ENCODE data around the gene KCNK10.

The KCNK10 gene

GRCh38 chr14:88168025-88168424 is 155.0 kb downstream of the KCNK10 start:
- Histone ChIP-seq H3K9me3 (ENCODE audit: control insufficient read depth in 1 of 2, low read length in 2 of 2) (no peaks in the 10 kb centered on the region), H3K27me3 (ENCODE audit: control insufficient read depth in 1 of 2, insufficient read depth in 2 of 2, low read length in 2 of 2) (no peaks in the 10 kb centered on the region), H3K4me1 (ENCODE audit: control insufficient read depth in 1 of 2, insufficient read depth in 2 of 2, low read length in 2 of 2) (peaks cover 0 to 9% of the 10 kb centered on the region in 2 donors), H3K4me3 (ENCODE audit: low read depth in 1 of 2, low read length in 2 of 2) (no peak overlapping the region), H3K9ac (ENCODE audit: low read depth in 1 of 2, low read length in 2 of 2) (no peak overlapping the region), H3K36me3 (ENCODE audit: control insufficient read depth in 1 of 2, insufficient read depth in 2 of 2, low read length in 2 of 2) (no peaks in the 10 kb centered on the region), H3K27ac (ENCODE audit: low read depth, low read length) (no peak overlapping the region)

GRCh38 chr14:88166616-88167015 is 156.5 kb downstream of the KCNK10 start:
- Histone ChIP-seq H3K9ac (ENCODE audit: low read depth in 1 of 2, low read length in 2 of 2) (no peak overlapping the region), H3K27ac (ENCODE audit: low read depth, low read length) (no peak overlapping the region), H3K27me3 (ENCODE audit: control insufficient read depth in 1 of 2, insufficient read depth in 2 of 2, low read length in 2 of 2) (no peaks in the 10 kb centered on the region), H3K9me3 (ENCODE audit: control insufficient read depth in 1 of 2, low read length in 2 of 2) (no peaks in the 10 kb centered on the region), H3K4me3 (ENCODE audit: low read depth in 1 of 2, low read length in 2 of 2) (no peak overlapping the region), H3K36me3 (ENCODE audit: control insufficient read depth in 1 of 2, insufficient read depth in 2 of 2, low read length in 2 of 2) (no peaks in the 10 kb centered on the region), H3K4me1 (ENCODE audit: control insufficient read depth in 1 of 2, insufficient read depth in 2 of 2, low read length in 2 of 2) (peaks cover 0 to 9% of the 10 kb centered on the region in 2 donors)

GRCh38 chr14:88164906-88165534 is 158.0 kb downstream of the KCNK10 start:
- Histone ChIP-seq H3K9me3 (ENCODE audit: control insufficient read depth in 1 of 2, low read length in 2 of 2) (no peaks in the 10 kb centered on the region), H3K9ac (ENCODE audit: low read depth in 1 of 2, low read length in 2 of 2) (no peak overlapping the region), H3K36me3 (ENCODE audit: control insufficient read depth in 1 of 2, insufficient read depth in 2 of 2, low read length in 2 of 2) (no peaks in the 10 kb centered on the region), H3K27me3 (ENCODE audit: control insufficient read depth in 1 of 2, insufficient read depth in 2 of 2, low read length in 2 of 2) (no peaks in the 10 kb centered on the region), H3K4me3 (ENCODE audit: low read depth in 1 of 2, low read length in 2 of 2) (no peak overlapping the region), H3K4me1 (ENCODE audit: control insufficient read depth in 1 of 2, insufficient read depth in 2 of 2, low read length in 2 of 2) (peaks cover 0 to 9% of the 10 kb centered on the region in 2 donors), H3K27ac (ENCODE audit: low read depth, low read length) (no peak overlapping the region)

GRCh38 chr14:88163731-88164255 is 159.3 kb downstream of the KCNK10 start:
- H3K36me3 ChIP-seq (ENCODE audit: control insufficient read depth in 1 of 2, insufficient read depth in 2 of 2, low read length in 2 of 2): no peaks in the 10 kb centered on the region
- H3K27me3 ChIP-seq (ENCODE audit: control insufficient read depth in 1 of 2, insufficient read depth in 2 of 2, low read length in 2 of 2): no peaks in the 10 kb centered on the region
- no peak overlapping the region for H3K27ac ChIP-seq (ENCODE audit: low read depth, low read length)
- H3K4me1 ChIP-seq (ENCODE audit: control insufficient read depth in 1 of 2, insufficient read depth in 2 of 2, low read length in 2 of 2): peaks cover 0 to 9% of the 10 kb centered on the region in 2 donors
- no peak overlapping the region for H3K9ac ChIP-seq (ENCODE audit: low read depth in 1 of 2, low read length in 2 of 2)
- no peaks in the 10 kb centered on the region for H3K9me3 ChIP-seq (ENCODE audit: control insufficient read depth in 1 of 2, low read length in 2 of 2)
- H3K4me3 ChIP-seq (ENCODE audit: low read depth in 1 of 2, low read length in 2 of 2): no peak overlapping the region

- no peaks in the 10 kb centered on the region for H3K36me3 ChIP-seq (ENCODE audit: control insufficient read depth in 1 of 2, insufficient read depth in 2 of 2, low read length in 2 of 2)
- no peaks in the 10 kb centered on the region for H3K9me3 ChIP-seq (ENCODE audit: control insufficient read depth in 1 of 2, low read length in 2 of 2)
- no peaks in the 10 kb centered on the region for H3K4me1 ChIP-seq (ENCODE audit: control insufficient read depth in 1 of 2, insufficient read depth in 2 of 2, low read length in 2 of 2)
- no peak overlapping the region for H3K9ac ChIP-seq (ENCODE audit: low read depth in 1 of 2, low read length in 2 of 2)
- no peak overlapping the region for H3K27ac ChIP-seq (ENCODE audit: low read depth, low read length)
- H3K27me3 ChIP-seq (ENCODE audit: control insufficient read depth in 1 of 2, insufficient read depth in 2 of 2, low read length in 2 of 2): no peaks in the 10 kb centered on the region
- no peak overlapping the region for H3K4me3 ChIP-seq (ENCODE audit: low read depth in 1 of 2, low read length in 2 of 2)
Observed at GRCh38 chr14:88156127-88156526, 166.9 kb downstream of the KCNK10 start.

GRCh38 chr14:88154926-88155325 is 168.1 kb downstream of the KCNK10 start:
- Histone ChIP-seq H3K4me1 (ENCODE audit: control insufficient read depth in 1 of 2, insufficient read depth in 2 of 2, low read length in 2 of 2) (no peaks in the 10 kb centered on the region), H3K4me3 (ENCODE audit: low read depth in 1 of 2, low read length in 2 of 2) (no peak overlapping the region), H3K9ac (ENCODE audit: low read depth in 1 of 2, low read length in 2 of 2) (no peak overlapping the region), H3K9me3 (ENCODE audit: control insufficient read depth in 1 of 2, low read length in 2 of 2) (no peaks in the 10 kb centered on the region), H3K36me3 (ENCODE audit: control insufficient read depth in 1 of 2, insufficient read depth in 2 of 2, low read length in 2 of 2) (no peaks in the 10 kb centered on the region), H3K27ac (ENCODE audit: low read depth, low read length) (no peak overlapping the region), H3K27me3 (ENCODE audit: control insufficient read depth in 1 of 2, insufficient read depth in 2 of 2, low read length in 2 of 2) (no peaks in the 10 kb centered on the region)

GRCh38 chr14:88154321-88154720 is 168.7 kb downstream of the KCNK10 start:
- H3K4me3 ChIP-seq (ENCODE audit: low read depth in 1 of 2, low read length in 2 of 2): no peak overlapping the region
- no peaks in the 10 kb centered on the region for H3K9me3 ChIP-seq (ENCODE audit: control insufficient read depth in 1 of 2, low read length in 2 of 2)
- no peak overlapping the region for H3K9ac ChIP-seq (ENCODE audit: low read depth in 1 of 2, low read length in 2 of 2)
- H3K27me3 ChIP-seq (ENCODE audit: control insufficient read depth in 1 of 2, insufficient read depth in 2 of 2, low read length in 2 of 2): no peaks in the 10 kb centered on the region
- no peaks in the 10 kb centered on the region for H3K4me1 ChIP-seq (ENCODE audit: control insufficient read depth in 1 of 2, insufficient read depth in 2 of 2, low read length in 2 of 2)
- H3K27ac ChIP-seq (ENCODE audit: low read depth, low read length): no peak overlapping the region
- no peaks in the 10 kb centered on the region for H3K36me3 ChIP-seq (ENCODE audit: control insufficient read depth in 1 of 2, insufficient read depth in 2 of 2, low read length in 2 of 2)

- Histone ChIP-seq H3K27me3 (ENCODE audit: control insufficient read depth in 1 of 2, insufficient read depth in 2 of 2, low read length in 2 of 2) (no peaks in the 10 kb centered on the region), H3K36me3 (ENCODE audit: control insufficient read depth in 1 of 2, insufficient read depth in 2 of 2, low read length in 2 of 2) (no peaks in the 10 kb centered on the region), H3K27ac (ENCODE audit: low read depth, low read length) (no peak overlapping the region), H3K9me3 (ENCODE audit: control insufficient read depth in 1 of 2, low read length in 2 of 2) (no peaks in the 10 kb centered on the region), H3K9ac (ENCODE audit: low read depth in 1 of 2, low read length in 2 of 2) (no peak overlapping the region), H3K4me1 (ENCODE audit: control insufficient read depth in 1 of 2, insufficient read depth in 2 of 2, low read length in 2 of 2) (no peaks in the 10 kb centered on the region), H3K4me3 (ENCODE audit: low read depth in 1 of 2, low read length in 2 of 2) (no peak overlapping the region)
Observed at GRCh38 chr14:88146881-88147649, 176.0 kb downstream of the KCNK10 start.

- no peaks in the 10 kb centered on the region for H3K9me3 ChIP-seq (ENCODE audit: control insufficient read depth in 1 of 2, low read length in 2 of 2)
- H3K9ac ChIP-seq (ENCODE audit: low read depth in 1 of 2, low read length in 2 of 2): no peak overlapping the region
- H3K4me1 ChIP-seq (ENCODE audit: control insufficient read depth in 1 of 2, insufficient read depth in 2 of 2, low read length in 2 of 2): no peaks in the 10 kb centered on the region
- H3K36me3 ChIP-seq (ENCODE audit: control insufficient read depth in 1 of 2, insufficient read depth in 2 of 2, low read length in 2 of 2): no peaks in the 10 kb centered on the region
- no peak overlapping the region for H3K27ac ChIP-seq (ENCODE audit: low read depth, low read length)
- H3K4me3 ChIP-seq (ENCODE audit: low read depth in 1 of 2, low read length in 2 of 2): no peak overlapping the region
- H3K27me3 ChIP-seq (ENCODE audit: control insufficient read depth in 1 of 2, insufficient read depth in 2 of 2, low read length in 2 of 2): no peaks in the 10 kb centered on the region
Observed at GRCh38 chr14:88143810-88144209, 179.3 kb downstream of the KCNK10 start.

GRCh38 chr14:88142997-88143396 is 180.1 kb downstream of the KCNK10 start:
- H3K4me3 ChIP-seq (ENCODE audit: low read depth in 1 of 2, low read length in 2 of 2): no peak overlapping the region
- H3K36me3 ChIP-seq (ENCODE audit: control insufficient read depth in 1 of 2, insufficient read depth in 2 of 2, low read length in 2 of 2): no peaks in the 10 kb centered on the region
- no peaks in the 10 kb centered on the region for H3K4me1 ChIP-seq (ENCODE audit: control insufficient read depth in 1 of 2, insufficient read depth in 2 of 2, low read length in 2 of 2)
- no peak overlapping the region for H3K9ac ChIP-seq (ENCODE audit: low read depth in 1 of 2, low read length in 2 of 2)
- H3K27ac ChIP-seq (ENCODE audit: low read depth, low read length): no peak overlapping the region
- no peaks in the 10 kb centered on the region for H3K9me3 ChIP-seq (ENCODE audit: control insufficient read depth in 1 of 2, low read length in 2 of 2)
- H3K27me3 ChIP-seq (ENCODE audit: control insufficient read depth in 1 of 2, insufficient read depth in 2 of 2, low read length in 2 of 2): no peaks in the 10 kb centered on the region
